COR-L47 (cell line): Measurements from ENCODE around the gene RALA.
A peak's percentile ranks its signal among the peaks of the same experiment; 100 is the strongest.
"Not testable (repeated sequence)": the region's sequence is repeated elsewhere in the genome, so short reads cannot be mapped to it uniquely, and the experiment has no call there.

ENCODE experiments used
- DNase-seq: peaks from one replicate; lab custom pipeline; 2025; lab: John Stamatoyannopoulos, UW

The RALA gene

DNA sequence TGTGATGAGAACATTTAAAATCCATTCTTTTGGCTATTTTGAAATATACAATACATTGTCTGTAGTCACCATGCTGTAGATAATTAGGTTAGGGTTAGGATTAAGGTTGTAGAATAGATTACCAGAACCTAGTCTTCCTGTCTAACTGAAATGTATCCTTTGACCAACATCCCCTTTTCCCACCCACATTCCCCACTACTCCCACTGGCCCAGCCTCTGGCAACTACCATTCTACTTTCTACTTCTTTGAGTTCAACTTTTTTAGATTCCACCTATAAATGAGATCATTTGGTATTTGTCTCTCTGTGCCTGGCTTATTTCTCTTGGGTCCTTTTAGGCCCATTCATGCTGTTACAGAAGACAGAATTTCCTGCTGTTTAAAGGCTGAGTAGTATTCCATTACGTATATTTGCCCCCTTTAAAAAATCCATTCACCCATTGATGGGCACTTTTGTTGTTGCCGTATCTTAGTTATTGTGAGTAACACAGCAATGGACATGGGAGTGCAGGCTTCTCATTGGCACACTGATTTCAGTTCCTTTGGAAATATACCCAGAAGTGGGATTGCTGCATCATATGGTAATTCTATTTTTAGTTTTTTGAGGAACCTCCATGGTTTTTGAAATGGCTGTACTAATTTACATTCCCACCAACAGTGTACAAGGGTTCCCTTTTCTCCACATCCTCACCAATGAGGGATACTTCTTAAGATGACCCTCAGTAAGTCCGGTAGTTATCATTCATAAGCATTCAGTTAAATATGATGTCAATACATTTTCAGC, 104.0 kb downstream of the RALA start:
- no peak for DNase-seq

DNA sequence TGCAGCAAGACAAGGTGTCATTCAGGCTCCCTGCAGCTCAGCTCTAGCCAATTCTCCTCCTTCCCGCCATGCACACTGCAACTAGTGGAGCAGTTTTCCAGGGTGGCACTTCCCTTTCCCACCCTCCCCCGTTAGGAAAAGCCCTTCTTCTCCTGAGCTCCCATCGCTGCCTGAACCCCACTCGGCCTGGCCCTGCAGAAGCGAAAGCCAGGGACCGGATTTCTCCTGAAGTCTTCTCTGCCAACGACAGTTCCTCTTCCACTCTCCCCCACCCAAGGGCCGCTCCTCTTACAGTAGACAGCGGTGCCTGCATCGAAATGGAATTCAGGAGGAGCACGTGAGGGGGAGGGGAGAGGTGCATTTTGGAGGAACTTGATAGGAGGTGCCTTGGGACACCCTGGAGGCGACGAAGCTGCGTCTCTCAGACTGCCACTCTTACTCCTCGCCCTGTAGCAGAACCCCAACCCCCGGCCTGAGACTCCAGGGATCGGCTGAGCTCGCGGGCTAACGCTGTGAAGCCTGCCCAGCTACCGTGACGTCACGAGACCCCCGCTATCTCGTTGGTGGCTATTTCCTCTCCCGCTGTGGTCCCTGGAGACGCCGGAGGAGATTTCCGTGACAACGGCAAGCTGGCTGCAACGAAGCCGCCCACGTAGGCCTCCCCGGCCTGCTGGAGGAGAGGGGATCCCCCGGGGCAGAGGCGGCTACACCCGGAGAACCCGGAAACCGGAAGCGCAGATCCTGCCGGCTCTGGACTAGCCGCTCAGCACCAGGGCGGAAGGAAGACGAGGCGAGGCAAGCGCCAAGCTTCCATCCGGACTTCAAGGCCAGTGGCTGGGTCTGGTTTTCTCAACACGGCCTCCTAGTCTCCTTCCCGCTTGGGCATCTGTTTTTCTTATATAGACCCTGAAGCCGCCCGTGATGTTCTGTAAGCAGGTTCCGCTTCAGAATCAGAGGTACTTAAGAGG, 109.7 kb downstream of the RALA start:
- peak; percentile 97 for DNase-seq

DNA sequence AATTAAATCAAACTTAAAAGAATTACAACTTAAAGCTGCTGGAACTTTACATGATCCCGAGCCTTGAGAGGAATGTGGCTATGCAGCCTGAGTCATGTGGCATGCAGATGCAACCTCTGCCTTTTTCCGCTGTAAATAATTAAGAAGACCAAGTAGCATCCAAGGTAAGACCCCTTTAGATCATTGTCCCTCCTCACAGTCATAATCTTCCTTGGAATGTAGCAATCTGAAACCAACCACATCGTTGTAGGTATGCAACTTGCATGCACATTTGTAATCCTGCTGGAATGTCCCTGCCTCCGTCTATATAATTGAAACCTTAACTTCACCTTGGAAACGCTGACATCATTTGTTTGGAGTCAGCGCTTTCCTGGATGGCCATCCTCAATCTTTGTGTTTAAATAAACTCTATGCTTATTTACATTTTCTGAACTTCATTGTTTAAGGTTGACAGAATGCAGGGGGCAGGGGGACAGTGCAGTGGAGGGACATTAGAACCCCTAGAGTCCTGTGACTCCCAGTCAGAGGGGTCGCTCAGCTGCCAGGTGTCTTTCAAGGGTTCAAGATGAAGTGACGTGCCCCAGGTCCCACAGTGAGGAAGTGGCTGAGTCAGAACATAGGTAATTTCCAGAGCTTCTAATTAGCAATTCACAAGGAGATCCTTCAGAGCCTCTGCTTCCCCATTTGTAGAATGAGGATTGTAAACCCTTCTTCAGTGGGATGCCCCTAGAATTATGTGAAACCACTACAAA, 110.7 kb downstream of the RALA start:
- DNase-seq, result peak; percentile 16

DNA sequence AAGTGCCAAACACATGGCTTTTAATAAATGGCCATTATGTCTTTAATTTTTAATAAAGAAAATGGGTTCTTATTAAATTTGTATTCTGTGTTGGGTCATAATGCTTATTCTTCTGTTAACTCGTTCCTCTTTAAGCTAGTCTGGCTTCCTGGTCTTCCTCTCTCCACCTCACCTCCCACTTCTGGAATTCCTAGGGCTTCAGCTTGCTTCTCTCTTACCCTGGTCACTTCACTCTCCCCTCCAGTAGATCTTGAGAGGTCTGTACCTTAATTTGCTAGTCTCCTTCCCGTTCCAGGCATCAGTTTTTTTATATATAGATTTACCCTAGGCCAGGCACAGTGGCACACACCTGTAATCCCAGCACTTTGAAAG, 111.2 kb downstream of the RALA start:
- no peak for DNase-seq

DNA sequence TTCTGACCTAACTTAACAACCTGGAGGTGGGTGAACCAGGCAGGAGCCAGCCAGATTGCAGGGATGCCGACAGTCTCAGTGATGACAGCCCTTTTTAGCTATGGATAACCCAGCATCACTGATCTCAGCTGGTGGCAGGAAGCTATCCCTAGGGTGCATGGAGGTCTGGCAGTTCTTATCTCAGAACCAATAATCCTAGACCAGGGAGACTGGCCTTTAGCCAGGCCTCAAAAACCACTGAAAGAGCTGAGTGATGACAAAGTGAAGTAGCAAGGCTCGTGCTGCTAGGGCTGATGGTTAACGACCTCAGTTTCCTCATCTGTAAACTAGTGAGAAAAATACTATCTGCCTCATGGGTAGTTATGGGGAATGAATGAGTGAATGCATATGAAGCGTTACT, 112.5 kb downstream of the RALA start:
- no peak for DNase-seq

GRCh38 chr7:39741942-39742623, 118.7 kb downstream of the RALA start:
- peak; percentile 20 for DNase-seq

DNA sequence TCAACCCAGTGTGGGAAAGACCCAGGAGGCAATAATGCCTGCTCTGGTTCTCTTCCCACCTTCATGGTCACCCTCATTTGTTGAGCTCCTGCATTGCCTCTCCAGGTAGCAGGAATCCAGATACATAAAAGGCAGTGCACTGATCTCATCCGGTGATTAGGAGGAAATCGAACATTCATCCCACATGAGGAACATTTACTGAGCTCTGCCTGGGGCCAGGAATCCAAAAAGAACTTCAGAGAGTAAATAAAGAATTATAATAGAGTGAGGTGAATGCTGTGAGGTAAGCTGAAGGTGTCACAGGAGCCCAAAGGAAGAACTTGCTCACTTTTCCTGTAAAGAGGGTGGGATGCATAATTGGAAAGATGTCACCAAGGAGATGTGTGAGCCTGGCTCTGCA, 121.2 kb downstream of the RALA start:
- DNase-seq, result no peak

GRCh38 chr7:39745320-39745719, 121.9 kb downstream of the RALA start:
- no peak for DNase-seq

DNA sequence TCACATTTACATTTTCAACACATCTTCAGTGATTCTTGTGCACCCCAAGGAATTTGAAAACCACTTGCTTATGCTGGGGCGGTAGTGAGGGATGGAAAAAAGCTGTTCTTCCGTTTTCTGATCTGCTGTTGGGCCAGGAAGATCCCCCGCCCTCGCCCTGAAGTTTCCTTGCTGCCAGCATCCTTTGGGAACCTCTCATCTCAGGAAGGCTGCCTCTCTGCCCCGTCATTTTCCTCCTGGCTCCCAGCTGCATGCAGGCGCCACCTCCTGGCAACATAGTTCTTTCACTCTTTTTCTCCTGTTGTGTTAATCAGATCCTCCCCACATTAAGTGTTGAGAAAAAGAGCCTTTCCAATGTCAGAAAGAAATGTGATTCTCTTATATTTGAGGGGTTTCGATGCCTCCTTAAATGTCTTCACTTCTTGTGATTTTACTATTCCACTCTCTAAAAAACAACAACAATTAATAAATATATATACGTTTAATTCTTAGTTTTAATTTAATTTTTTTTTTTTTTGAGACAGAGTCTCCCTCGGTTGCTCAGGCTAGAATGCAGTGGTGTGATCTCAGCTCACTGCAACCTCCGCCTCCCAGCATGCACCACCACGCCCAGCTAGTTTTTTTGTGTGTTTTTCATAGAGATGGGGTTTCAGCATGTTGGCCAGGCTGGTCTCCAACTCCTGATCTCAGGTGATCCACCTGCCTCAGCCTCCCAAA, 122.9 kb downstream of the RALA start:
- DNase-seq, result peak; percentile 71

- DNase-seq, result no peak
These were observed 125.8 kb downstream of the RALA start for GRCh38 chr7:39749177-39749576.

DNA sequence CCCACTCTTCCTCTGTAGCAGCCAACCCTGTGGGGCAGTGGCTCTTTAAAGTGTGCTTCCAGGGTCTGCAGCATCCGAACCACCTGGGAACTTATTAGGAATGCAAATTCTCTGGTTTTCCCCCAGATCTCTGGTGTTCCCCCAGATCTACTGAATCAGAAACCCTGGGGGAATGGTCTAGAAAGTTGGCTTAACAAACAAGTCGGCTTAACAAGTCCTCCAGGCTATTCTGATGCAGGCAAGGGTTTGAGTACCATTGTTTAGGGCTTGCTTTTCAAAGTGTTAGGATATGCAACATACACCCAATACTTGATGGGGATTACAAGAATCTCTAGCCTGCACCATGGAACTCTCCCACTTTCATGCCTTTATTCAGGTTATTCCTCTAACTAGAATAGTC, 126.3 kb downstream of the RALA start:
- DNase-seq, result no peak

DNA sequence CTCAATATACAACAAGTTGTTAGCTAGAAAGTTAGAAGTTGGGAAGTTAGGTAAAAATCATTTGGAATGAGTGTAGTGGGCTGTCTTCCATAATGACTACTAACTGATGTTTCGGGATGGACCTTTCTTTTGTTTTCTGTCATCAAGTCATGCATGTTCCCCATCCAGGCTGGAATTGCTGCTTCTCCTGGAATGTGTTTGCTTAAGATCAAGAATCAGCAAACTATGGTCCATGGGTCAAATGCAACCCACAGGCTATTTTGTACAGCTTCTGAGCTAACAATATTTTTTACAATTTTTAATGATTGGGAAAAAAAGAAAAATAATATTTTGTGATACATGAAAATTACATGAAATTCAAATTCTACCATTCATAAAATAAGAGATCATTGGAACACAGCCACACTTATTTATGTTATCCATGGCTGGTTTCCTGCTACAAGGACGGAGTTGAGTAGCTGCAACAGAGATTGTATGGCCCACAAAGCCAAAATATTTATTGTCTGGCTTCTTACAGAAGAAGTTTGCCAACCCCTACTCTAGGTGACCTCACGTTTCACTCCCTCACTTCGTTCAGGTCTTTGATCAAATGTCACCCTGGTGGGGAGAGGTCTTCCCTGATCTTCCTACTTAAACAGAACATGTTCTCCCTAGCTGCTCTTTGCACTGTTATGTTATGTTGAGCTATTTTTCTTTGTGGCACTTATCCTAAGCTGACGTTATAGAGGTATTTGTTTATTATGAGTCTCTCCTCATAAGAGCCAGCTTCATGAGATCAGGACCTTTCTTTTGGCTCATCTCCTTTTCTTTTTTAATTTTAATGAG, 127.1 kb downstream of the RALA start:
- DNase-seq, result no peak

- DNase-seq, result not testable (repeated sequence)
These were observed 129.9 kb downstream of the RALA start for GRCh38 chr7:39753237-39753636.

DNA sequence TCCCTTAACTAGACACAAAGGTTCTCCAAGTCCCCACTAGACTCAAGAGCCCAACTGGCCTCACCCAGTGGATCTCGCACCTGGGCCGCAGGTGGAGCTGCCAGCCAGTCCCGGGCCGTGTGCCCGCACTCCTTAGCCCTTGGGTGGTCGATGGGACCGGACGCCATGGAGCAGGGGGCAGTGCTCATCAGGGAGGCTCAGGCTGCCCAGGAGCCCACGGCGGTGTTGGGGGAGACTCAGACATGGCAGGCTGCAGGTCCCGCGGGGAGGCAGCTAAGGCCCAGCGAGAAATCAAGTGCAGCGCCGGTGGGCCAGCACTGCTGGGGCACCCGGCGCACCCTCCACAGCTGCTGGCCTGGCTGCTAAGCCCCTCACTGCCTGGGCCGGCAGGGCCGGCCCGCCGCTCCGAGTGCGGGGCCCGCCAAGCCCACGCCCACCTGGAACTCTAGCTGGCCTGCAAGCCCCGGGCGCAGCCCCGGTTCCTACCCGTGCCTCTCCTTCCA, 130.5 kb downstream of the RALA start:
- DNase-seq, result no peak

DNA sequence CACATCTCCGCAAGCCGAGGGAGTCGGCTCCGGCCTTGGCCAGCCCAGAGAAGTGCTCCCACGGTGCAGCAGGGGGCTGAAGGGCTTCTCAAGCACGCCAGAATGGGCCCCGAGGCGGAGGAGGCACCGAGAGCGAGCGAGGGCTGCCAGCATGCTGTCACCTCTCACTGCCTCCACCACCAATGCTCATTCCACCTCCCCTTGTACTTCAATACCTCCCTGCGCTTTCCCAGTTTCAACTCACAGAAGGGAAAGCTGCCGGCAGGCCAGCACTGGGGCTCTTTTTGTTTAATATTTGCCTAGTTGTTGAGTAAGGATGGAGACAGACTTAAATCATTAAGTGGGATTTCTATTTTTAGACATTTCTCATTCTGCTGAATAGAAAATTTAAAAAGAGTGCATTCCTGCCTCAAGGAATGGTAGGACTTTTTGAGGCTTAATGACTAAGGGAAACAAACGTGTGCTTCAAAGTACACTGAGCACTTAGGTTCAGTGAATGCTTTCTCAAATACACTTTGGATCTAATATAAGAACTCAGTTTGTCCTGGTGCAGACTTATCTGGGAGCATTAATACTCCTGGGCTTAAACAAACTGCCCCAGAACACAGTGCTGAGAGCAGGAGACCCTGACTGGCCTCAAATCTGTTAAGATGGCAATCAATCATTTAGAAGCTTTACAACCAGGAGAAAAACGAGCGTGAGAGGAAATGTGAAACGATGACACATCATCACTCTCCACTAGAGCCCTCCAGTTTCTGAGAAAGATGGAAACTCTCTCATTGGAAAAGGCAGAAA, 131.2 kb downstream of the RALA start:
- DNase-seq, result no peak

- no peak for DNase-seq
These were observed 134.2 kb downstream of the RALA start for GRCh38 chr7:39757604-39758003.
